HG03045 (cell line): Measurements from ENCODE around the gene LFNG.
A peak's percentile ranks its signal among the peaks of the same experiment; 100 is the strongest.

ENCODE experiments used
- ATAC-seq: cut with Tn5 transposase; IDR thresholded peaks from one replicate; pipeline ENCODE4 v1.9.1; 2021; ENCODE audit warnings: mild to moderate bottlenecking, moderate library complexity; ENCODE audit not compliant: unreplicated experiment

The LFNG gene

DNA sequence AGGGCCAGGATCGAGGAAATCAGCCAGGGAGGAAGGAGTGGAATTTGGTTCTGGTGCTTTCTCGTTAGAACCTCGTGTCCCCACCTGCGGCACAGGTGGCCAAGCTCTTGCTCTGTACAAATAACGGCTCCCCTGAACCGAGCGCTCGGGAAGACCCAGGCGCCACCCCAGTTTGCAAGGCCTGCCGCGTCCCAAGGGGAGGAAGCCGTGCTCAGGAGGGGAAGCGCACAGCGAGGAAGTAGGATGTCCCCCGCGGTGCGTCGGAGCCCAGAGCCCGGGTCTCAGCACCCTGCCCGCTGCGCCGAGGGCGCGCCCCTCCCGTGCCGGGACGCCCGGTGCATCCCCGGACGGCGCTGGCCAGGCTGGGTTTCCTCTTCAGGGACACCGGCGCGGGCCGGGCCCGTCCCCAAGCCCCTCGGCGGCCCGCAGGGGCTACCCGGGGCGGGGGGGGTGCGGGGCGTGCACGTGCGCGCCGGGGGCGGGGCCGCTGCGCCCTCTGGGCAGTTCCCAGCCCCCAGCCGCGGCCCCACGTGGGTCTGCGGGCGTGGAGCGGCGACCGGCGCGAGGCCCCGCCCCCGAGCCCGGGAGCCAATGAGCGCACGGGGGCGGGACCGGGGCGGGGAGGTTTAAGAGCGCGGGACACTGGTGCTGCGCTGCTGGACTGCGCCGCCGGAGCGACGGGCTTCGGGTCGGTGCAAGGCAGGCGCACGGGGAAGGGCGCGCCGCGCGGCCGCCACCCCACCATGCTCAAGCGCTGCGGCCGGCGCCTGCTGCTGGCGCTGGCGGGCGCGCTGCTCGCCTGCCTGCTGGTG, at the start of gene LFNG:
Gene LFNG (plus strand): TSS at position 656 of the 812 bp plus-strand sequence. CDS start 88 bp downstream, at position 744.
- peak; percentile 78 for ATAC-seq

DNA sequence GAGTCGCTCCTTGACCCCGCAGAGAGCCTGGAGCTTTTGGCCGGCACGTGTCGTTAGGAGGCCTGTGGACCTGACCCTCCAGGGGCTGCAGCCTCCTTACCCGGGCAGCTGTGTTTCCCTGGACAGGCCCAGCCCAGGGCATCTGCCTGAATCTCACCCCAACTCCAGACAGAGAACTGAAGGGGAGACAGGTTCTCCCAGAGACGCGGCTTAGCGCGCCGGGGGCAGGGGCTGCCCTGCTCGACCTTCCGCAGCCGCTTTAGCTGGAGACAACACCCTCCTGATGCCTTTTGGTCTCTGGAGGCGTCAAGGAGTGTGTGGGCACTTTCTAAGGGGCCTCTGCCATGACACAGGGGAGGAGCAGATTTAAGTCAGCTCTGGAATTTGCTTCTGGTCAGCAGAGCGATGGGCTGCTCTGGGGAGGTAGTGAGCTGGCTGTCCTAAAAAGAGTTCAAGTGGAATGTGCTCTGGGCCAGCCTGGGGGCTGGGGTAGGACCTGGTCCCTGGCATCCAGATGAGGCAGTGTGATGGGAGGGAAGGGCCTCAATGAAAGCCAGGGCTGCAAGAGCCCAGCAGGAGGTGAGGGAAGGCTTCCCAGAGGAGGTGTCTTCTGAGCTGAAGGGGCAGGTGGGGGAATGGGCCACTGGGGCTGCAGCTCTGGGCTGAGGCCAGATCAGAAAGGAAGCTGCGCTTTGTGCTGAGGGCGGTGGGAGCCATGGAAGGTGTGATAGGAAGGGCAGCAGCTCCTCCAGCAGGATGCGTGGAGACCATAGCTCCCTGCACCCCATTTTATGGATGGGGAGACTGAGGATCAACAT, 49.2 kb upstream of the LFNG start:
- ATAC-seq = no peak

- no peak for ATAC-seq
These were observed 48.6 kb upstream of the LFNG start for GRCh38 chr7:2471022-2471329.

DNA sequence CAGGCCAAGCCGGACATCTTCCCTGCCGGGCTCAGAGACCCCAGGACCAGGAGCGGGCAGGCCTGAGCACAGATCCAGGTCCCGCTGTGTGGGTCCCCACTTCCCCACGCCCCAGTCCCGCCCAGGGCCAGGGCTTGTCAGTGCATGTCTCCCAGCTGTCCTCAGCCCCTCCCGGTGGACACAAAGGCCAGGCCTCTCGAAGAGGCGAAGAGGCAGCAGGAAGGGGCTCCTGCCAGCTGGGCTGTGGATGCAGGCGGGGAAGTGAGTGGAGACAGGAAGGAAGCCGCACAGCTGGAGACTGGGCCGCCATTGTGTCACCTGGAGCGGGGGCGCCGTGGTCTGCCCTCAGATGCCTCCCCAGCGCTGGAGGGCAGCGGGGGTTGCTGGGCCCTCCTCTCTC, 48.2 kb upstream of the LFNG start:
- ATAC-seq = no peak

- ATAC-seq = no peak
These were observed 46.8 kb upstream of the LFNG start for GRCh38 chr7:2472739-2473138.

DNA sequence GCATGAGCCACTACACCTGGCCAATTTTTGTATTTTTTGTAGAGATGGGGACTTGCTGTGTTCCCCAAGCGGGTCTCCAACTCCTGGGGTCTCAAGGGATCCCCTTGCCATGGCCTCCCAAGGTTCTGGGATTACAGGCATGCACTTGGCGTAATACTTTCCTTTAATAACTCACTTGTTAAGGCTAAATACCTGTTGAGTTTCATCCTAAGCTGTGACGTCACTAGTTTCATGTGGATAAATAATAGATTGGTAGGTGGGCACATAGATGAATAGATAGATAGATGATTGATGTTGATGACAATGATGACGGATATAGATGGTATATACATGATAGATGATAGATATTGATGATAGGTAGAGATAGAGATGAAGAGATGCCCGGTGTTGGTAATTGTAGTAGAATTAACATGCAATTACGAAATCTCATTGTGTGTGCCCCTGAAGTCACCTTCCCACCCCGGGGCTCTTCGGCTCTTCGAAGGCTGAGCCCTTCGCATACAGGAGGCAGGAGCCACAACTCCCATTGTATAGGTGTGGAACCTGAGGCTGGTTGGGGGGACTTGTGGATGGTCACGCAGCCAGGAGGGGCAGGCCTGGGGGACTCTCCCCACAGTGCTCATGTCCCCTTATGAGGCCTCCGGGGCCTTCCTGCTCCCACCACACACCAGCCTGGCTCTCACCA, 45.9 kb upstream of the LFNG start:
- no peak for ATAC-seq

DNA sequence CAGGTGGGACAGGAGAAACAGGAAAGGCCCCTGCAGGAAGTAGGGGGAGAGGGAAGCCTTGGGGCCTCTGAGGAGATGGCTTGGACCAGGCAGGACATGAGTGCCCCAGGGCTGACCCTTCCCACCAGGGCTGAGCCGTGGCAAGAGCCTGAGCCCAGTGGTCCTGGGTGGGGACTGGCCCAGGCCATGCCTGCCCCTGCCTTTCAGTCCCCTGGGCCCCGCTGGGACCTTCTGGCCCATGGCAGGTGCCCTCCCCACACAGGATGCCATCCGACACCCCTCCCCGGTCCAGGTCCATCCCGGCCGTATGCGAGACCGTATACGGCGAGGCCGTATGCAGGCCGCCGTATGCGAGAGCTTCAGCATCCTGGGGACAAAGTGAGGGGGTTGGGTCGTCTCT, 45.4 kb upstream of the LFNG start:
- no peak for ATAC-seq

- ATAC-seq = no peak
These were observed 44.5 kb upstream of the LFNG start for GRCh38 chr7:2474813-2475677.

- no peak for ATAC-seq
These were observed 43.9 kb upstream of the LFNG start for GRCh38 chr7:2475678-2476015.

DNA sequence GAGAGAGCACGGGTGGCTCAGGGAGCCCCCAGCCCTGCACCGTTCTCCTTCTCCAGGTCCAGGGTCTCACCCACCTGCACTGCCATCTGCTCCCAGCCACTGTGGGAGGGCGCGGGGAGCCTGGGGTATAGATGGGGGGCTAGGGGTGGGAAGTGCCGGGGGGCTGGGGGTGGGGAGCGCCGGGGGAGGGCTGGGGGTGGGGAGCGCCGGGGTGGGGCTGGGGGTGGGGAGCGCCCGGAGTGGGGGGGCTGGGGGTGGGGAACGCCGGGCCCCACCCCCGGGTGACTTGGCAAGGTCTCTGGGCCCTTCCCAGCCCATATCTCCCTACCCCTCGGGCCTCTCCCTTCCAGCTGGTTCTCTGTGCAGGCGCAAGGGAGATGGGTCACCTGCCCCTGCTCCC, 43.3 kb upstream of the LFNG start, which contains the start of gene GRIFIN:
Gene GRIFIN (minus strand): TSS at position 101 of the 400 bp plus-strand sequence. CDS start 15 bp downstream, at position 86.
- no peak for ATAC-seq

DNA sequence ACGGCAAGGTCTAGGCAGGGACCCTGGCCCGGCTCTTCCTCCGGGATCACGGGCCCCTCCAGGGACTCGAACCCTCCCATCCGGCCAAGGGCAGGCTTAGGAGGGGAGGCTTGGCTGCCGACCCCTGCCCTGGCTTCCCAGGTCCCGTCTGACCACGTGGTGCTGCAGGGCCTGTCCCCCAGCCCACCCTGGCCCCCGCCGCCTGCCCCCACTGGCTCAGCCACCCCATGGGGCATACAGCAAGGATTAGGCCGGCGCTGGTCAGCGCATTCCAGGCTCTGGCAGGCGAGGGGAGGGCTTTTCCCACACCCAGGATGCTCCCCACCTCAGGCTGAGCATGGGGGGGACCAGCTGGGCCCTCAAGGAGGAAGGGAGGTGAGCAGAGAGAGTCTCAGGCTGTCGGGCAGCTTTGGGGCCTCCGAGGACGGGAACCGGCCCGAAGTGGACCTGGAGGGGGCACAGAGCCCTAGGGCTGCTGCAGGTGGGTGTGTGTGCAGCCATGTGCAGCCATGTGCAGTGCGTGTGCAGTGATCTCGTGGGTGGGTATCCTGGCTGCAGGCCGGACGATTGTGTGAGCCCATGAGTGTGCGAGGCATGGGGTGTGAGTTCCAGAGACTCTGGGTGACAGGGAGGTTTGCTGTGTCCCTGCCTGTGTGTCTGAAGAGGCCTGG, 42.7 kb upstream of the LFNG start:
- no peak for ATAC-seq

- ATAC-seq = no peak
These were observed 41.9 kb upstream of the LFNG start for GRCh38 chr7:2477447-2478398.

DNA sequence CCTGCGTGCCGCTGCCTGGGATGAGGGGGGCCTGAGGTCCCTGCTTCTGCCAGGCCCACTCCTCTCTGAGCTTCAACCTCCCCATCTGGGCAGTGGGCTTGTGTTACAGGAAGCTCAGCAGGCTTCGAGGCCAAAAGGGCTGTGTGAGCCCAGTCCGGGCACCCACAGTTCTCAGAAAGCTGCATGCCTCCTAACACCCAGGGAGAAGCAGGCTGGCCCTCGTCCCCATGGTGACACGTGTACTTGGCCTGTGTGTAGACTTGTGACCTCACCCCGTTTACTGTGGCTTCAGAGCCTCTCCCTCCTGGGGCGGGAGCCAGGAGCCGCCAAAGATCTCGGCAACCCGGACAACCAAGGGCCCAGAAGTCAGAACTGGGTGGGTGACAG, 41.2 kb upstream of the LFNG start:
- no peak for ATAC-seq

- ATAC-seq = no peak
These were observed 40.8 kb upstream of the LFNG start for GRCh38 chr7:2478800-2479199.

DNA sequence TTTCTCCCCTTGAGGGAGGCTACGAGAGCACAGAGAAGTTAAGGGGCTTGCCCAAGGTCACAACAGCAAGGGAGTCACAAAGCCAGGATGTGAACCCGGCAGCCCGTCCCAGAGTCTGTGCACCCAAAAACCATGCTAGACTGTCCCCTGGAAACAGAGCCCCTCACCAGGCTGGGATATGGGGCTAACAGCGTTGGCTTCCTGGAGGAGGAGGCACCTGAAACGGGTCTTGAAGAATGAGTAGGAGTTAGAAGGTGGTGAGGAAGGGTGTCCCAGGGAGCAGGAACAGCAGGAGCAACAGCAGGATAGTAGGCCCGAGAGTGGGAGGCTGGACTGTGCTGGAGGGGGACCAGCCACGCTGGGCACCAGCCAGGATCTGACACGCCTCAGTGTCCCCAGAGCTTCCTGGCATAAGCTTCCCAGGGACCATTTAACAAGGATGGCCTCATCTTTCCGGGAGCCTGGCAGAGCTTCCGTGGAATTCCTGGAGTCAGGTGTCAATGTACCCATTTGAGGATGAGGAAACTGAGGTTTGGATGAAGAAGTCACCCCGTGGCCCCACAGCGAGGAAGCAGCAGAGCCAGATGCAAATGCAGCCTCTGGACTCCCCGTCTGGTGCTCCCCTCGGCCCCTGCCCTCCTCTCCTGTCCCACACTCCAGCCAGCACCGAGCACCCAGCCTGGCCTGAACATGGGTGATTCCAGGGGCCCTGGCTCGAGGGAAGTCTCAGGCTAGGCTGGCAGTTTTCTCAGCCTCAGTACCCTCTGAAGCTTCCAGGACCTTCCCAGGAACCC, 40.1 kb upstream of the LFNG start:
- no peak for ATAC-seq

DNA sequence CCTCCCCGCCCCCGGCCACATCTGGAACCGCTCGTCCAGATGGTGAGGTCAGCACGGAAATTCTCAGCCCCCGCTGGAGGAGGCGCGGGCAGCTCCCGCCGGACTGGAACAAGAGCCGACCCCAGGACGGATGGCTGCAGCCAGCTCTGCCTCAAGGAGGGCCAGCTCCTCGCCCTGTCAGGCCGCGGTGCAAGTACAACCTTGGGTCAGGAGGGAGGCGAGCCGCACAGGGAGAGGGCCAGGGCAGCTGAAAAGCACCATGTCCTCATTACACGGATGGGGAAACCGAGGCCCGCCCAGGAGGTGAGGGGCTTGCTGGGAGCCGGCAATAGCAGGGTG, 39.5 kb upstream of the LFNG start:
- ATAC-seq = no peak

DNA sequence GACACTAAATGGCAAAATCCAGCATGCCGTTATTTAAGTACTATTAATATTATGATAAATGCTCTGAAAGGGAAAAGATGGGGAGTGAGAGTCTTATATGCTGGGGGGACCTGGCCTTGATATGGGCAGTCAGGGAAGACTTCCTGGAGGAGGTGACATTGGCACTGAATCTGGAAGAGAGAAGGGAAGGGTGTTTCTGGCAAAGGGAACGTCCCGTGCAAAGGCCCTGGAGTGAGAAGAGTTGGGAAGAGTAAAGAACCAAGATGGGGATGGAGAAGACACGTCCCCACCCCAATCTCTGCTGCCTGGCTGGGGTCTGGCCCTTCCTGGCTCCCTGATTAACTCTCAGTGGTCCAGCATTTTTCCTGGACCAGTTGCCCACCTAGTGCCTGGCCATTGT, 38.4 kb upstream of the LFNG start:
- ATAC-seq = no peak

- ATAC-seq = no peak
These were observed 36.7 kb upstream of the LFNG start for GRCh38 chr7:2482725-2483451.
